ENCODE measurements around the gene SLC30A9.

DNA sequence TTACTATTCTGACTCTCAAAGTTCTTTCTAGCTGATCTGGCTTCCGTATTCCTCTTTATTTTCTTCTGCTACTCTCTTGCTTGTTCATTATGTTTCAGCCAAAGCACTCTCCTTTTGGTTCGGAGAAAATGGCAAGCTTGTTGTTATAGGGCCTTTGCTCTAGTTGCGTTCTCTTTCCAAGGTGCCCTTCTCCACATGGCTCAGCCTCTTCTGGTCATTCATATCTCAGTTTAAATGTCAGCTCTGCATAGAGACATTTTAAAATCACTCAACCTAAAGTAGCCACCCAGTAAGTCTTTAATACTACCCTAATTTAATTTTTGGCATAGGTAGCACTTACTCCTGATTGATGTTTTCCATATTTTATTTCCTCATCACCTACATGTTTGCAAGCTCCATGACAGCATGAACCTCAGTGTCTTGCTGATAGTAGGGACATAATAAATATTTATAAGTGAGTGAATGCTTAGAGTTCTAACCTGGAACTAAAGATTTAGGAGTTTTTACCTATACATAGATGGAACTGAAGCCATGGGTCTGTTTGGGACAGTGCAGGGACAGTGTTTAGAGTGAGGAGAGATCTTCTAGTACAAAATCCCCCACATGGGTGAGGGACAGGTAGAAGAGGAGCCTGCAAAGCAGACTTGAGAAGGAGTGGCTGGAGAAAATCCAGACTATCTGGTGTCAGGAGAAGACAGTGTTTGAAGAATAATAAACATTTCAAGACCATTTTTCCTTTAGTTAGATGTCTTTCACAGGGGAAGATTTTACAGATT, 17.9 kb downstream of the SLC30A9 start:
- TF ChIP-seq POLR2A (IDR thresholded peaks at IDR 0.05) (no peak), POLR2AphosphoS5 (IDR thresholded peaks at IDR 0.05) (no peak)
- TF ChIP-seq, protein P1, sequence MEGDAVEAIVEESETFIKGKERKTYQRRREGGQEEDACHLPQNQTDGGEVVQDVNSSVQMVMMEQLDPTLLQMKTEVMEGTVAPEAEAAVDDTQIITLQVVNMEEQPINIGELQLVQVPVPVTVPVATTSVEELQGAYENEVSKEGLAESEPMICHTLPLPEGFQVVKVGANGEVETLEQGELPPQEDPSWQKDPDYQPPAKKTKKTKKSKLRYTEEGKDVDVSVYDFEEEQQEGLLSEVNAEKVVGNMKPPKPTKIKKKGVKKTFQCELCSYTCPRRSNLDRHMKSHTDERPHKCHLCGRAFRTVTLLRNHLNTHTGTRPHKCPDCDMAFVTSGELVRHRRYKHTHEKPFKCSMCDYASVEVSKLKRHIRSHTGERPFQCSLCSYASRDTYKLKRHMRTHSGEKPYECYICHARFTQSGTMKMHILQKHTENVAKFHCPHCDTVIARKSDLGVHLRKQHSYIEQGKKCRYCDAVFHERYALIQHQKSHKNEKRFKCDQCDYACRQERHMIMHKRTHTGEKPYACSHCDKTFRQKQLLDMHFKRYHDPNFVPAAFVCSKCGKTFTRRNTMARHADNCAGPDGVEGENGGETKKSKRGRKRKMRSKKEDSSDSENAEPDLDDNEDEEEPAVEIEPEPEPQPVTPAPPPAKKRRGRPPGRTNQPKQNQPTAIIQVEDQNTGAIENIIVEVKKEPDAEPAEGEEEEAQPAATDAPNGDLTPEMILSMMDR (IDR thresholded peaks at IDR 0.05 in 8 of 11, conservative IDR thresholded peaks at IDR 0.05 in 3 of 11): no peak

All from spleen (tissue), 7 donors.